Upper lobe of left lung (tissue), 4 donors: ENCODE results near the gene THSD7A.

Experiments used
- CTCF ChIP-seq, 6 experiments: fragments of 450-650 bp in 4 of 6; fragments of 200-600 bp in 2 of 6; sonication (generic) in 2 of 6; IDR thresholded peaks; one replicate each; pipeline ENCODE4 v1.5.1; 2016 to 2019; ENCODE audit warnings: antibody characterized with exemption in 6 of 6
- EP300 ChIP-seq, 4 donors: sonication (generic); formaldehyde crosslinking; IDR thresholded peaks; one replicate each; pipeline ENCODE4 v1.5.1; 2017; ENCODE audit warnings: antibody characterized with exemption in 4 of 4, control low read depth in 2 of 4
- POLR2A ChIP-seq, 4 donors: fragments of 450-650 bp; IDR thresholded peaks; one replicate each; pipeline ENCODE4 v1.5.1; 2016 to 2017; ENCODE audit warnings: antibody characterized with exemption in 4 of 4, mild to moderate bottlenecking in 2 of 4
- POLR2AphosphoS5 ChIP-seq, 2 donors: sonication (generic); formaldehyde crosslinking; IDR thresholded peaks; one replicate each; pipeline ENCODE4 v1.5.1; 2017; ENCODE audit warnings: antibody characterized with exemption in 2 of 2

DNA sequence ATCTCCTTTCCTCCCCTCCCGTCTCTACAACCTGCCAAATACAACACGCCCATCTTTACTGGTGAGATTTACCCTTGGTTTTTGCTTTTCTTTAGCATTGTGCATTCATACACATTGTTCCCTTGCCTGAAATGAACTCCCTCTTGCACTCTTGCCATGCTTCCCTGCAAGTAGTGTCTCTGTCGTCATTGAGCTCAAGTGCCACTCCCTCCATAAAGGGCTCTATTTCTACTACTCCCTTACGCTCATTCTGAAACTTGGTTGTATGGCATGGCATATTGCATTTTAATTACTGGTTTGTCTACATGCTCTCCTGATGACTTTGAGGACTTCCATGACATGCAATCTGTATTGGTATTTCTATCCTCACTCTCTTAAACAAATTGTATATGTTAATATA lies 242.7 kb downstream of the THSD7A start:
- no peak for TF ChIP-seq CTCF (IDR thresholded peaks at IDR 0.05)
- no peak for TF ChIP-seq EP300 (IDR thresholded peaks at IDR 0.05)
- TF ChIP-seq POLR2AphosphoS5 (IDR thresholded peaks at IDR 0.05), result no peak
- TF ChIP-seq POLR2A (IDR thresholded peaks at IDR 0.05), result no peak
